GM18861 (cell line): Measurements from ENCODE around the gene TFAP2E.

ENCODE experiments used
- ATAC-seq: cut with Tn5 transposase; IDR thresholded peaks from one replicate; pipeline ENCODE4 v1.9.1; 2021; ENCODE audit not compliant: unreplicated experiment

The TFAP2E gene

GRCh38 chr1:35557118-35557610 is 15.9 kb upstream of the TFAP2E start, which contains the start of gene KIAA0319L:
KIAA0319L (minus strand) TSS chr1:35557403; CDS start chr1:35554491, 2,912 bp downstream.
- ATAC-seq, result peak; percentile 55

DNA sequence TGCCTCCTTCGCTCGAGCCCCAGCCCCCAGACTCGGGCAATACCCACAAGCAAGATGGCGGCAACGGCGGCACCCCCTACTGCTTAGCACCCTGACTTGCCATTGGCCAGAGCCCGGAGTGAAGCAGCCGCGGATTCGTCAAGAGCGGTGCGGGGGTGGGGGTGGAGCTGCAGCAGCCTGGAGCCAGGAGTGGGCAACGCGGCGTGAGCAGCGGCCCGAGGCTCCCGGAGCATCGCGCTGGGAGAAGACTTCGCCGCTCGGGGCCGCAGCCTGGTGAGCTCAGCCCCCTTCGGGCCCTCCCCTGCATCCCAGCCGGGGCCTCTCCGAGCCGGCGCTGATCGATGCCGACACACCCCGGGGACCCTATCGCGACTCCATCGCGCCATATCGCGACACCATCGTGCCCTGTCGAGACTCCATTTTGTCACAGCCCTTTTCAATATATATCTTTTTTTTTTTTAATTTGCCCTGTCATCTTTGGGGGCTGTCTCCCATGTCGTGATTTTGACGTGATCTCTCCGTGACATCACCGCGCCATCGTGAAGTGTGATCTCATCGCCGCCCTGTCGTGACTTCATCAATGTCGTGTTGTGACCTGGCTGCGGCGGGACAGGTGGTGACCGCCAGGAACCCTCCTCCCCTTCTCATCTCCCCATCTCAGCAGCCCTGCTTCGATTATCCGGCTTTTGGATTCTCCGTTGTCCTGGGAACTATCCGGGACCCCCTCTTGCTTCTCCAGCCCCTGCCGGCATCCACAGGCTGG is 15.3 kb upstream of the TFAP2E start, which contains the start of gene NCDN:
Gene NCDN, plus strand, starts transcription at position 189 of the 763 bp plus-strand sequence. Its CDS starts 392 bp downstream, at position 581.
- ATAC-seq, result peak; percentile 57

DNA sequence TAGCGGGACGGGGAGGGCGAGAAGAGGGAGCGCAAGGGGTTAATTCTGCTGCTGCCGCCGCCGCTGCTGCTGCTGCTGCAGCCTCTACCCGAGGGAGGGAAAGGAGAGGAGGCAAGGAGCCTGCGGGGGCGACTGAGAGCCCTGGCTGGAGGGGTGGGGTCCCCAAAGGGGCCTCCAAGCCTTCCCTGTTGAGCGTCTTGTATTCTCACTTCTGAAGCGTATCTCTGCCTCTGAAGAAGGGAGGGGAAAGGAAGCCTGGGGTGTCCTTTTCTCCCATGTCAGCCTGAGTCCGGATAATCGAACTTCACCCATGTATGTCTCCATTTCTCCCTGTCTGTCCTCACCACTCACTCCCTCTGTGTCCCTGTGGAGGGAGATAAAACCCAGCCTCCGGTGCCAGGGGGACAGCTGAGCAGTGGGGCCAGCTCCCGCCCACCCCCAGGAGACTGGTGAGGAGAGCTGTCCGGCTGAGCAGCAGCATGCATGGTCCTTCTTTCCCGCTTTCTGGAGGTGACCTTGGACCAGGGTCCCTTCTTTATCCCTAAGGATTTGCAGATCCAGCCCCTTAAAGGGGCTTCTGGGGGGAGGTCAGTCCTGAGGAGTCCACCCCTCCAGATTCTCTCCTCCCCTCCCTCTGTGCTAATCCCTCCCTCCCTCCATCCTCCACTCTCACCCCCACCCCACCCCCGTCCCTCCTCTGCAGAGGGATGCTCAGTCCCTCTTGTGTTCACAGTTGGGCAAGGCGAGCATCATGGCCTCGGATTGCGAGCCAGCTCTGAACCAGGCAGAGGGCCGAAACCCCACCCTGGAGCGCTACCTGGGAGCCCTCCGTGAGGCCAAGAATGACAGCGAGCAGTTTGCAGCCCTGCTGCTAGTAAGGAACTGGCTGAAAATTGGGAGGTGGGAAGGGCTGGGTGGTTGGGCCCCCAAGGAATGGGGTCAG is 14.5 kb upstream of the TFAP2E start:
- no peak for ATAC-seq

DNA sequence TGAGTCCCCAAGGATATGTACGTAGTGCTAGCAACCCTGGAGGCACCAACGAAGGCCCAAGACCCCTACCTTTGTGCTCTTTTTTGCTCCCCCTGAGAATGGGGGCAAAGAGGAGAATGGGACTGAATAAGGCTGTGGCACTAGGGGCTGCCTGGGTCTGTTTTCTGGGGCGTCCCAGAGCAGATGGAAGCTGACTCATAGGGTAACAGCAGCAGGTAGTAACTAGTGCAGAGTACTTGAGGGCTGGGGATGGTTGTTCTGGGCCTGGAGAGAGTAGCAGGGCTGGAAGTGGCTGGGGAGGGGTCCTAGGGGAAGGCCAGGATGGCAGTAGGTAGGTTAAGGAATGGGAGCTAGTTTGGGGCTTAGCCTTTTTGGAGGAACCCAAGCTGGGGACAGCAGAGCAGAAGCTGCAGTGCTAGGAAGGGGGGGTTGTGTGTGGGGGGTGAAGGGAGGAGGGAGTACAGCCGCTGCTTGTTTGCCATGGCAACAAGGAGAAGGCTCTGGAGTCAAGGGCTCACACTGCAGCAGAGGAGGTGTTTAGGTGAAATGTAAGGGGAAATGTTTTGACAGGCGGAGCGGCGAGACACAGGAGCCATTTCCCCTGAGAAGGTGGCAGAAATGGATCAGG is 13.7 kb upstream of the TFAP2E start:
- no peak for ATAC-seq

DNA sequence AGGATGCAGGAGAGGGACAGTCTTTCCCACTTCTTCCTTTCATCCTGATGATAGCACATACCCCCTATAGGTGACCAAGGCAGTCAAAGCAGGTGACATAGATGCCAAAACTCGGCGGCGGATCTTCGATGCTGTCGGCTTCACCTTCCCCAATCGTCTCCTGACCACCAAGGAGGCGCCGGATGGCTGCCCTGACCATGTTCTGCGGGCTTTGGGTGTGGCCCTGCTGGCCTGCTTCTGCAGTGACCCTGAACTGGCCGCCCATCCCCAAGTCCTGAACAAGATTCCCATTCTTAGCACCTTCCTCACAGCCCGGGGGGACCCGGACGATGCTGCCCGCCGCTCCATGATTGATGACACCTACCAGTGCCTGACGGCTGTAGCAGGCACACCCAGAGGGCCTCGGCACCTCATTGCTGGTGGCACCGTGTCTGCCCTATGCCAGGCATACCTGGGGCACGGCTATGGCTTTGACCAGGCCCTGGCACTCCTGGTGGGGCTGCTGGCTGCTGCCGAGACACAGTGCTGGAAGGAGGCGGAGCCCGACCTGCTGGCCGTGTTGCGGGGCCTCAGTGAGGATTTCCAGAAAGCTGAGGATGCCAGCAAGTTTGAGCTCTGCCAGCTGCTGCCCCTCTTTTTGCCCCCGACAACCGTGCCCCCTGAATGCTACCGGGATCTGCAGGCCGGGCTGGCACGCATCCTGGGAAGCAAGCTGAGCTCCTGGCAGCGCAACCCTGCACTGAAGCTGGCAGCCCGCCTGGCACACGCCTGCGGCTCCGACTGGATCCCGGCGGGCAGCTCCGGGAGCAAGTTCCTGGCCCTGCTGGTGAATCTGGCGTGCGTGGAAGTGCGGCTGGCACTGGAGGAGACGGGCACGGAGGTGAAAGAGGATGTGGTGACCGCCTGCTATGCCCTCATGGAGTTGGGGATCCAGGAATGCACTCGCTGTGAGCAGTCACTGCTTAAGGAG is 12.6 kb upstream of the TFAP2E start:
- no peak for ATAC-seq

DNA sequence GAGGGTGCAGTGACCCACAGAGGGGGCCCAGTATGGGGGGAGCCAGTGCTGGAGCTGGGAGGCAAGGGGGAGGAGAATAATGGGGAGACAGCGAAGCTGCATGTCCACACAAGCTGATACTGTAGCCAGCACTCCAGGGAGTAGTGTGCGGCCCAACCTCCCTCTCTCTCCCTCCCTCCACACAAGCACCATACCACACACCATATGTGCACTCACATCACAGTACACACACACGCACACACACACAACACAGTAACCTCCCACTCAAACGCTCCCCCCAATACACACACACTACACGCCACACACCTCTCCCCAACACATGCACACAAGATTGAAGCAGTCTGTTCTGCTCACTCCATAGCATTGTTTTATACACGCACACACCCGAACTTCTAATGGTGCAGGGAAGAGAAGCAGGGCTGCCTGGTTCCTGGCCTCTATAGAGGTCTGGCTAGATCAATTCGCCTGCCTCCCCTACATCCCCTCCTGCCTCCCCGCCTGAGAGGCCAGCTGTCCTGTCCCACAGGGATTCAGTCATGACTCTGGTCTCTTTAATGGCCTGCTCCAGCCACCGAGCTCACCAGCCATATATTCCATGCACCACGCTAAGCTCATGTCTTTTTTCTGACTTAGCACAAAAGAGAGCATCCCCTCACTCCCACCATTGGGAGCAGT is 11.7 kb upstream of the TFAP2E start:
- ATAC-seq, result no peak

GRCh38 chr1:35561972-35562680 is 11.0 kb upstream of the TFAP2E start:
- ATAC-seq, result no peak

GRCh38 chr1:35563166-35563565 is 9.9 kb upstream of the TFAP2E start:
- ATAC-seq, result no peak

DNA sequence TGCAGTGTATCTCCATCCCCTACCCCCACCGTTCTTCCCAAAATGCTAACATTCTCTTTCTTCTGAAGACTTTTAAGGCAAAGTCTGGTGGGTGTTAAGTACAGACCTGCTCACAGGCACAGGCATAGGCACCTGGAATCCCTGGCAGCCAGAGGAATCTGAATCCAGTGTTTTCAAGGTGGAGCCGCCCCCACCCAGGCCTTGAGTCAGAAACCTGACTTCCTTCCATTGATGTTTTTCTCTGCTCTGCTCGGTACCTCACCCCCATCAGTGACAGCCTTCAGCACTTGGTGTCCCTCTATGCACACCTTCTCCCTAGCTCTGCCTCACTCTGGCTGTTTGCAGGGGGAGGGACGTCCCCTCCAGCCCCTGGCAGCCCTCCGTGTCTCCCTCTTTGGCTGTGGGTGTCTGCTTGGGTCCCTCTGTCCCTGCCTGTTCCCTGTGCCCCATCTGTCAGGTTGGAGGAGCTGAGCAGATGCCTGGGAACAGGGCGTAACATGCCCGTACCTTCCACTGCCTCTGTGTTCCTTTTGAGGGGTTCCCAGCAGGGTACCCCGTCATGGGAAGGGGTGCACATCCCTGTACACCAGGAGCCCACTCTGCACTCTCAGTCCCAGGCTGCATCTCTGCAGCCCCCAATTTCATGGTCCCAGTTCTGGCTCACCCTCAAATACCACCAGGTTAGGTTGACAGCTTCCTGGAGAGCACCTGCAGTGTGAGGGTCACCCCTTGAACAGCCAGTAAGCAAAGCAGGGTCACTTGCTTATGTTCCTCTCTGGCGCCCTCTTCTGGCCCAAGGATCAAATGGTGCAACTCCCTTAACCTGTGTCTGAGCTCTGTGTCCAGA is 8.9 kb upstream of the TFAP2E start:
- no peak for ATAC-seq

DNA sequence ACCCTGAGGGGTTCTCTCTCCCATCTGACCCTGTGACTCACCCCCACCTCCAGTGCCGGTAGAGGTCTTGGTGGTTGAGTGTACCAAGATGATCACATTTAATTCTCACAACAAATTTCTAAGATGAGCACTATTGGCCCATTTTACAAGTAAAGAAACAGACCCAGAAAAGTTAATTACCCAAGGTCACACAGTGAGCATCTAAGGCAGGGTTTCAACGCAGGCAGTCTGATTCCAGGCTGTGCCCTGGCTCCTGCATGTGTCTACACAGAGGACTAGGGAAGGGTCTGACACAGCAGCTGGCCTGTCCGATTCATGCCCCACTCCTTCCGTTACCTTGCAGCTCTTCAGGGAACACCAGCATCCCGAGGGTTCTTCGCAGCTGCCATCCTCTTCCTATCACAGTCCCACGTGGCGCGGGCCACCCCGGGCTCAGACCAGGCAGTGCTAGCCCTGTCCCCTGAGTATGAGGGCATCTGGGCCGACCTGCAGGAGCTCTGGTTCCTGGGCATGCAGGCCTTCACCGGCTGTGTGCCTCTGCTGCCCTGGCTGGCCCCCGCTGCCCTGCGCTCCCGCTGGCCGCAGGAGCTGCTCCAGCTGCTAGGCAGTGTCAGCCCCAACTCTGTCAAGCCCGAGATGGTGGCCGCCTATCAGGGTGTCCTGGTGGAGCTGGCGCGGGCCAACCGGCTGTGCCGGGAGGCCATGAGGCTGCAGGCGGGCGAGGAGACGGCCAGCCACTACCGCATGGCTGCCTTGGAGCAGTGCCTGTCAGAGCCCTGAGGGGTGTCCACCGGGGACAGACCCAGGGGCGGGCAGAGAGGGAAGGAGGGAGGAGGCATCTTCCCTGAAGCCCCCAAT is 8.0 kb upstream of the TFAP2E start:
- ATAC-seq, result no peak

DNA sequence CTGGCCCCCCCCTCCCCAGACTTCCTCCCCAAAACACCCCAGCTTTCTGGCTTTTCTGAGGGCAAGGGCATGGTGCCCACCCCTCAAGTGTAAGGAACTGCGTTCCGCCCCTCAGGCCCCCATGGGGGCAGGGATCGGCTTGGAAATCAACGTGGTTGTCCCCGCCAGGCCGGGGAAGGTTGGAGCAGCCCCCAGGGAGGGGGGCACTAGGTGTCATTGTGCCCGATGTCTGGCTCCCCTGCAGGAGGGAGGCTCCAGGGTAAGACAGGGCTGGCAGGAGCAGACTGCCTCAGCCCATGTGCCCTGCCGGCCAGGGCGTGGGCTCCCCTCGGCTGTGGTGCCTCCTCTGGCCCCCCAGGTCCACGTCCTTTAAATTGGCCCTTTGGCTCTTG is 7.4 kb upstream of the TFAP2E start:
- ATAC-seq, result no peak

DNA sequence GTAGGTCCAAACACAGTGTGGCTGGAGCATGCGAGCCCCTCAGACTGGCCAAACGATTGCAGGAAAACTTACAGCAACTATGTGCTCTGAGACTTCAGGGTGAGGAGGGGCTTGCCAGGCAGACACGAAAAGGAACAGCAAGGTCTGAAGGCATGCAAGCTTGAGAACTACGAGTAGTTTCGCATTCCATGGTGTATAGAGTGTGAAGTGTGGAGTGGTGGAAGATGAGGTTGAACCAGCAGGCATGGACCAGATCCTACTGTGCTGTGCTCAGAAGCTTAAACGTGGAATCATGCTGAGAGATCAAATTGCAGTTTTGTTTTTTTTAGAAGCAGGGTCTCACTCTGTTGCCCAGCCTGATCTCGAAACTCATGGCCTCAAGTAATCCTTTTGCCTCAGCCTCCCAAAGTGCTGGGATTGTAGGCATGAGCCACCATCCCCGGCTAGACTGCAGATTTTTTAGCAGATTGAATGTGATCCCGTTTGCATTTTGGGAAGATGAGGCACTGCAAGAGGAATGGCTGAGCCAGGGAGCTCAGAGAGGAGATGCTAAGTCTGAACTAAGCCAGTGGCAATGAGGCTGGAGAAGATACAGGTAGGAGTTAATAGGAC is 5.1 kb upstream of the TFAP2E start:
- ATAC-seq, result no peak

DNA sequence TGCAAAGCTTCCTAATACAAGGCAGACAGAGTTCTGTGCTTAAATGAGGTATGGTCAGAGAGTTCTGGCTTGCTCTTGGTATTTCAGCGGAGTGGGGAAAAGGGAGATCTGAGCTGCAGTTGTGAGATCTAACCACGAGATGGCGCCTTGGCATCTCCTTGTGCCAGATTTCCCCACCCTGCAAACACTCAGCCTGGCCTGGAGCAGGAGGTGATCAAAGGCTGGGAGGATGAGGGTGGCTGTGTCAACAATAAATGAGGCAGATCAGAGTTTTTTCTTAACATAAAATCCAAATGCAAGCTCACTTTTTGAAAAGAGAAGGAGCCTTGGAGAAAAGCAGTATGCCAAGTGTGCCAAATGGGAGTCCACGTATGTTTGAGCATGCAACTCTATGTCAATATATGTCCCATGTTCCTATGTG is 4.1 kb upstream of the TFAP2E start:
- ATAC-seq, result no peak

- ATAC-seq, result no peak
Observed at GRCh38 chr1:35569936-35570335, 3.2 kb upstream of the TFAP2E start.

DNA sequence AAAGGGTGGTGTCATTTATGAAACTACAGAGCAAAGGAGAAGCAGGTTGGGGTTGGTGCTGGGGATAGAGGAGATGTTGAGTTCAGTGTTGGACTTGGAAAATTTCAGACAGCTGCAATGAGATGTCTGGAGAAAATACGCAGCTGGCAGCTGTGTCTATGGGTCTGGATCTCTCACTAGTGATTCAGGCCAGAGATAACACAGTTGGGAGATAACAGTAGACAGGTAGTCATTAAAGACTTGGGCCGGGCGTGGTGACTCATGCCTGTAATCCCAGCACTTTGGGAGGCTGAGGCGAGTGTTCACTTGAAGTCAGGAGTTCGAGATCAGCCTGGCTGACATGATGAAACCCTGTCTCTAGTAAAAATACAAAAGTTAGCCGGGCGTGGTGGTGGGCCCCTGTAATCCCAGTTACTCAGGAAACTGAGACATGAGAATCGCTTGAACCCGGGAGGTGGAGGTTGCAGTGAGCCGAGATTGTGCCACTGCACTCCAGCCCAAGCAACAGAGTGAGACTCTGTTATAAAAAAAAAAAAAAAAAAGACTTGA is 2.5 kb upstream of the TFAP2E start:
- ATAC-seq, result no peak

DNA sequence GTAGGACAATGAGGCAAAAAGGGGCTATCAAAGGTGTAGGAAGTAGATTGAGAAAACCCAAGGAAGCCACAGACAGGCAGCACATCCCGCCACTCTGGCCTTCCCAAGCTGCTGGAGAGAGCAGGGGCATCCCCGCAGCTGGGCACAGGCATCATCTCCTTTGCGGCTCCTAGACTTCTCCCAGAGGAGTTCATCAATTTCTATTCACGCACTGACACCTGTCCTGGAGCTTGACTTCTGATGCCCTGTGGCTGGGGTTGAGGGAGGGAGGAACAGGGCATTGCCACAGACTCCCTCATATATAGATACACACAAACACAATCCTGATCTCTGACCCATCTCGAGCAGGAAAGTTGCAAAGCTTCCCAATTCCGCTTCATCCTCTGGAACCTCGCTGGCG is 1.9 kb upstream of the TFAP2E start:
- ATAC-seq, result no peak
